Stimulated activated CD4-positive, alpha-beta T cell treated with anti-CD3 and anti-CD28 coated beads, Interleukin-12 subunit alpha, Interleukin-12 subunit beta, amount 100 ng/mL, for 4 hours (primary cell): Measurements from ENCODE around the gene CD55.

ENCODE experiments used
- DNase-seq: peaks from one replicate; pipeline ENCODE4 v3.0.0-alpha.2; 2020

Gene CD55

GRCh38 chr1:207331354-207332313, 10.2 kb downstream of the CD55 start:
- no peak for DNase-seq

GRCh38 chr1:207333009-207333600, 11.6 kb downstream of the CD55 start:
- DNase-seq = no peak

GRCh38 chr1:207333620-207334019, 12.1 kb downstream of the CD55 start:
- DNase-seq = no peak

- DNase-seq = no peak
Observed at GRCh38 chr1:207334337-207334736, 12.9 kb downstream of the CD55 start.

GRCh38 chr1:207335138-207335537, 13.7 kb downstream of the CD55 start:
- no peak for DNase-seq

GRCh38 chr1:207335695-207336363, 14.4 kb downstream of the CD55 start:
- DNase-seq = no peak

GRCh38 chr1:207336559-207337467, 15.3 kb downstream of the CD55 start:
- DNase-seq = no peak

GRCh38 chr1:207342332-207342731, 20.9 kb downstream of the CD55 start:
- no peak for DNase-seq

- no peak for DNase-seq
Observed at GRCh38 chr1:207343675-207344074, 22.2 kb downstream of the CD55 start.

- no peak for DNase-seq
Observed at GRCh38 chr1:207344221-207344620, 22.7 kb downstream of the CD55 start.

- no peak for DNase-seq
Observed at GRCh38 chr1:207345644-207346477, 24.4 kb downstream of the CD55 start.

GRCh38 chr1:207346513-207346912, 25.0 kb downstream of the CD55 start:
- DNase-seq = no peak

- no peak for DNase-seq
Observed at GRCh38 chr1:207349979-207350378, 28.5 kb downstream of the CD55 start.

- DNase-seq = no peak
Observed at GRCh38 chr1:207352554-207352953, 31.1 kb downstream of the CD55 start.

- DNase-seq = no peak
Observed at GRCh38 chr1:207355060-207355459, 33.6 kb downstream of the CD55 start.

GRCh38 chr1:207355513-207356295, 34.2 kb downstream of the CD55 start:
- no peak for DNase-seq

GRCh38 chr1:207361029-207361428, 39.6 kb downstream of the CD55 start:
- no peak for DNase-seq

GRCh38 chr1:207361889-207362288, 40.4 kb downstream of the CD55 start:
- DNase-seq = no peak

- no peak for DNase-seq
Observed at GRCh38 chr1:207362962-207363860, 41.7 kb downstream of the CD55 start.

GRCh38 chr1:207363871-207364270, 42.4 kb downstream of the CD55 start:
- DNase-seq = no peak
